Skeletal muscle satellite cell (primary cell): Measurements from ENCODE around the gene ZSWIM5.
"Not testable (repeated sequence)": the region's sequence is repeated elsewhere in the genome, so short reads cannot be mapped to it uniquely, and the experiment has no call there.

Experiments
- H3K27me3 ChIP-seq: 2 replicates; pipeline ENCODE4 v1.7.0; 2013; ENCODE audit warnings: low read length; ENCODE audit not compliant: control insufficient read depth, insufficient read depth
- H3K36me3 ChIP-seq: 2 replicates; pipeline ENCODE4 v1.7.0; 2013; ENCODE audit warnings: mild to moderate bottlenecking, control low read depth, low read length; ENCODE audit not compliant: insufficient read depth
- H3K4me1 ChIP-seq: 2 replicates; pipeline ENCODE4 v1.7.0; 2013; ENCODE audit warnings: low read length; ENCODE audit not compliant: control insufficient read depth, insufficient read depth
- H3K4me2 ChIP-seq: 2 replicates; pipeline ENCODE4 v1.7.0; 2013; ENCODE audit warnings: mild to moderate bottlenecking, low read length
- H3K4me3 ChIP-seq: 2 replicates; pipeline ENCODE4 v1.7.0; 2013; ENCODE audit warnings: low read length
- H3K9ac ChIP-seq: 2 replicates; pipeline ENCODE4 v1.7.0; 2013; ENCODE audit warnings: mild to moderate bottlenecking, low read depth, low read length, moderate library complexity
- H3K9me3 ChIP-seq: replicated peaks from 2 replicates; pipeline ENCODE4 v1.7.0; 2013; ENCODE audit warnings: mild to moderate bottlenecking, control low read depth, low read length

Gene ZSWIM5

GRCh38 chr1:45008076-45008475 lies 198.3 kb downstream of the ZSWIM5 start:
- Histone ChIP-seq H3K4me2 (no peak overlapping the region), H3K4me3 (no peak overlapping the region), H3K4me1 (peaks cover 16% of the 10 kb centered on the region), H3K27me3 (no peaks in the 10 kb centered on the region), H3K9me3 (no peaks in the 10 kb centered on the region), H3K9ac (no peak overlapping the region), H3K36me3 (peaks cover 62% of the 10 kb centered on the region)

- Histone ChIP-seq H3K4me1 (peaks cover 14% of the 10 kb centered on the region), H3K36me3 (peaks cover 70% of the 10 kb centered on the region), H3K4me3 (no peak overlapping the region), H3K9me3 (no peaks in the 10 kb centered on the region), H3K4me2 (no peak overlapping the region), H3K9ac (no peak overlapping the region), H3K27me3 (no peaks in the 10 kb centered on the region)
Observed at GRCh38 chr1:45007311-45007710, 199.1 kb downstream of the ZSWIM5 start.

GRCh38 chr1:45005761-45006160 lies 200.6 kb downstream of the ZSWIM5 start:
- no peak overlapping the region for H3K9ac ChIP-seq

GRCh38 chr1:45004281-45004920 lies 202.0 kb downstream of the ZSWIM5 start:
- peaks cover 71% of the 10 kb centered on the region for H3K36me3 ChIP-seq
- H3K9ac ChIP-seq: no peak overlapping the region
- H3K9me3 ChIP-seq: no peaks in the 10 kb centered on the region

More at GRCh38 chr1:45005761-45006160, 200.6 kb downstream of the ZSWIM5 start:
- Histone ChIP-seq H3K4me3 (no peak overlapping the region), H3K4me1 (peaks cover 8% of the 10 kb centered on the region), H3K36me3 (peaks cover 73% of the 10 kb centered on the region), H3K4me2 (no peak overlapping the region), H3K9me3 (no peaks in the 10 kb centered on the region), H3K27me3 (no peaks in the 10 kb centered on the region)

GRCh38 chr1:45003741-45004140 lies 202.7 kb downstream of the ZSWIM5 start:
- H3K4me3 ChIP-seq: no peak overlapping the region
- H3K9me3 ChIP-seq: no peaks in the 10 kb centered on the region
- no peak overlapping the region for H3K9ac ChIP-seq
- H3K4me2 ChIP-seq: no peak overlapping the region
- H3K36me3 ChIP-seq: peaks cover 64% of the 10 kb centered on the region
- no peaks in the 10 kb centered on the region for H3K4me1 ChIP-seq
- H3K27me3 ChIP-seq: no peaks in the 10 kb centered on the region

More at GRCh38 chr1:45004281-45004920, 202.0 kb downstream of the ZSWIM5 start:
- H3K4me2 ChIP-seq: no peak overlapping the region
- no peaks in the 10 kb centered on the region for H3K4me1 ChIP-seq
- H3K4me3 ChIP-seq: no peak overlapping the region
- H3K27me3 ChIP-seq: no peaks in the 10 kb centered on the region

GRCh38 chr1:45002650-45003645 lies 203.5 kb downstream of the ZSWIM5 start:
- H3K36me3 ChIP-seq: peaks cover 56% of the 10 kb centered on the region
- H3K27me3 ChIP-seq: no peaks in the 10 kb centered on the region
- no peaks in the 10 kb centered on the region for H3K4me1 ChIP-seq
- H3K9ac ChIP-seq: no peak overlapping the region
- H3K4me3 ChIP-seq: no peak overlapping the region
- no peak overlapping the region for H3K4me2 ChIP-seq
- no peaks in the 10 kb centered on the region for H3K9me3 ChIP-seq

- not testable (repeated sequence) for H3K4me2 ChIP-seq, H3K4me1 ChIP-seq, H3K27me3 ChIP-seq, H3K9ac ChIP-seq, H3K4me3 ChIP-seq, H3K9me3 ChIP-seq
- H3K36me3 ChIP-seq: peaks cover 43% of the 10 kb centered on the region
Observed at GRCh38 chr1:45001576-45001975, 204.8 kb downstream of the ZSWIM5 start.

- Histone ChIP-seq H3K4me1 (no peaks in the 10 kb centered on the region), H3K27me3 (no peaks in the 10 kb centered on the region), H3K4me3 (no peak overlapping the region), H3K9ac (no peak overlapping the region), H3K9me3 (no peaks in the 10 kb centered on the region), H3K36me3 (peaks cover 40% of the 10 kb centered on the region), H3K4me2 (no peak overlapping the region)
Observed at GRCh38 chr1:45001011-45001481, 205.4 kb downstream of the ZSWIM5 start.

GRCh38 chr1:44999232-44999631 lies 207.2 kb downstream of the ZSWIM5 start:
- no peaks in the 10 kb centered on the region for H3K9me3 ChIP-seq
- no peaks in the 10 kb centered on the region for H3K4me1 ChIP-seq
- H3K4me3 ChIP-seq: no peak overlapping the region
- no peak overlapping the region for H3K9ac ChIP-seq
- H3K27me3 ChIP-seq: no peaks in the 10 kb centered on the region
- no peak overlapping the region for H3K4me2 ChIP-seq
- H3K36me3 ChIP-seq: peaks cover 21% of the 10 kb centered on the region

GRCh38 chr1:44995467-44996238 lies 210.8 kb downstream of the ZSWIM5 start:
- Histone ChIP-seq H3K4me3 (no peak overlapping the region), H3K4me1 (no peaks in the 10 kb centered on the region), H3K4me2 (no peak overlapping the region), H3K27me3 (no peaks in the 10 kb centered on the region), H3K9me3 (no peaks in the 10 kb centered on the region), H3K9ac (no peak overlapping the region), H3K36me3 (no peaks in the 10 kb centered on the region)

GRCh38 chr1:44994309-44994898 lies 212.0 kb downstream of the ZSWIM5 start:
- Histone ChIP-seq H3K9ac (no peak overlapping the region), H3K36me3 (no peaks in the 10 kb centered on the region), H3K4me2 (no peak overlapping the region)

More at GRCh38 chr1:44994309-44994898, 212.0 kb downstream of the ZSWIM5 start:
- Histone ChIP-seq H3K4me3 (no peak overlapping the region), H3K27me3 (no peaks in the 10 kb centered on the region), H3K9me3 (no peaks in the 10 kb centered on the region), H3K4me1 (no peaks in the 10 kb centered on the region)
